DND-41 (cell line): Measurements from ENCODE around the gene SLC24A3.

Source experiments
- ATAC-seq: fragments of 200-7000 bp; cut with Tn5 transposase; 3 replicates; pipeline ENCODE4 v1.9.1; 2021; ENCODE audit warnings: low read depth; ENCODE audit not compliant: insufficient read depth
- DNase-seq: peaks from one replicate; pipeline ENCODE4 v3.0.0-alpha.2; 2020
- H2AFZ ChIP-seq: 2 replicates; pipeline ENCODE4 v1.6.0; 2012; ENCODE audit warnings: low read depth, low read length
- H3K27ac ChIP-seq: 2 replicates; pipeline ENCODE4 v1.5.1; 2012; ENCODE audit warnings: low read length, inconsistent platforms
- H3K27me3 ChIP-seq: fragments of 200-600 bp; sonication (generic); 2 replicates; pipeline ENCODE4 v1.6.0; 2012; ENCODE audit warnings: low read length, mild to moderate bottlenecking, inconsistent platforms; ENCODE audit not compliant: insufficient read depth, poor library complexity
- H3K36me3 ChIP-seq: 2 replicates; pipeline ENCODE4 v1.5.1; 2012; ENCODE audit warnings: low read length, inconsistent platforms; ENCODE audit not compliant: insufficient read depth
- H3K4me1 ChIP-seq: 2 replicates; pipeline ENCODE4 v1.5.1; 2012; ENCODE audit warnings: mild to moderate bottlenecking, low read length; ENCODE audit not compliant: insufficient read depth
- H3K4me2 ChIP-seq: 2 replicates; pipeline ENCODE4 v1.6.0; 2012; ENCODE audit warnings: mild to moderate bottlenecking, moderate library complexity, low read length, inconsistent platforms; ENCODE audit not compliant: insufficient read depth
- H3K4me3 ChIP-seq, 2 experiments: fragments of 200-600 bp in 1 of 2; shearing (Covaris generic) in 1 of 2; 2 replicates each; pipeline ENCODE4 v1.5.1; 2012 to 2016; ENCODE audit warnings: inconsistent platforms in 2 of 2, low read length in 2 of 2, mild to moderate bottlenecking in 2 of 2, low read depth in 1 of 2, moderate library complexity in 1 of 2
- H3K79me2 ChIP-seq: 2 replicates; pipeline ENCODE4 v1.6.0; 2012; ENCODE audit warnings: low read length, inconsistent platforms; ENCODE audit not compliant: insufficient read depth
- H3K9ac ChIP-seq: 2 replicates; pipeline ENCODE4 v1.6.0; 2012; ENCODE audit warnings: low read depth, mild to moderate bottlenecking, inconsistent platforms, low read length, moderate library complexity
- H3K9me3 ChIP-seq: 2 replicates; pipeline ENCODE4 v1.5.1; 2012; ENCODE audit warnings: low read length, moderate library complexity, mild to moderate bottlenecking, inconsistent platforms; ENCODE audit not compliant: insufficient read depth, severe bottlenecking
- H4K20me1 ChIP-seq: 2 replicates; pipeline ENCODE4 v1.6.0; 2012; ENCODE audit warnings: low read length; ENCODE audit not compliant: insufficient read depth
- EZH2 ChIP-seq: IDR thresholded peaks from 3 replicates; pipeline ENCODE4 v1.6.1; 2012; ENCODE audit warnings: borderline replicate concordance, low read depth, mild to moderate bottlenecking, moderate library complexity, low read length, inconsistent platforms; ENCODE audit not compliant: severe bottlenecking
- TF ChIP-seq, protein P1 (sequence below): IDR thresholded peaks from 2 replicates; pipeline ENCODE4 v1.5.1; 2012; ENCODE audit warnings: borderline replicate concordance, low read length, moderate library complexity, mild to moderate bottlenecking; ENCODE audit not compliant: poor library complexity, severe bottlenecking; ENCODE audit errors: extremely low read depth

Gene SLC24A3

DNA sequence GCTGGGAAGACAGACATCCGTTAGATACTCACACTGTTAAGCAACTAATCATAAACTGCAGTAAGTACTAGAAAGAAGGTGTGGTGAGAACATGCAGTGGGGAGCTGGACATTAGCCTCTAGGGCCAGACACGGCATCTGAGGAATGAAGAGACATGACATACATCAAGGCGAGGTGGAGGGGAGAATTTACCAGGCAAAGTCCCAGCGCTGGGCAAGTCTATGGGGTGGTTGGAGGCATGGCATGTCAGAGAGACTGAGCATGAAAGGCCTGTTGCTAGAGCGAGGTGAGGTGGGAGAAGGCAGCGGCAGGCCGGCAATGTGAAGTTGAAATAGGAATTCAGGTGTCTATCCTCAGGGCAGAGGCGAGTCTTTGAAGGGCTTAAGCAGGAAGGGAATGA, 31.8 kb downstream of the SLC24A3 start:
- Histone ChIP-seq H2AFZ (no peak overlapping the region), H3K79me2 (no peaks in the 10 kb centered on the region), H3K27ac (no peak overlapping the region), H3K4me1 (no peaks in the 10 kb centered on the region), H3K27me3 (no peaks in the 10 kb centered on the region), H3K4me3 (no peak overlapping the region), H3K4me2 (no peak overlapping the region), H4K20me1 (no peaks in the 10 kb centered on the region), H3K9ac (no peak overlapping the region), H3K9me3 (no peaks in the 10 kb centered on the region), H3K36me3 (no peaks in the 10 kb centered on the region)
- TF ChIP-seq, protein P1, sequence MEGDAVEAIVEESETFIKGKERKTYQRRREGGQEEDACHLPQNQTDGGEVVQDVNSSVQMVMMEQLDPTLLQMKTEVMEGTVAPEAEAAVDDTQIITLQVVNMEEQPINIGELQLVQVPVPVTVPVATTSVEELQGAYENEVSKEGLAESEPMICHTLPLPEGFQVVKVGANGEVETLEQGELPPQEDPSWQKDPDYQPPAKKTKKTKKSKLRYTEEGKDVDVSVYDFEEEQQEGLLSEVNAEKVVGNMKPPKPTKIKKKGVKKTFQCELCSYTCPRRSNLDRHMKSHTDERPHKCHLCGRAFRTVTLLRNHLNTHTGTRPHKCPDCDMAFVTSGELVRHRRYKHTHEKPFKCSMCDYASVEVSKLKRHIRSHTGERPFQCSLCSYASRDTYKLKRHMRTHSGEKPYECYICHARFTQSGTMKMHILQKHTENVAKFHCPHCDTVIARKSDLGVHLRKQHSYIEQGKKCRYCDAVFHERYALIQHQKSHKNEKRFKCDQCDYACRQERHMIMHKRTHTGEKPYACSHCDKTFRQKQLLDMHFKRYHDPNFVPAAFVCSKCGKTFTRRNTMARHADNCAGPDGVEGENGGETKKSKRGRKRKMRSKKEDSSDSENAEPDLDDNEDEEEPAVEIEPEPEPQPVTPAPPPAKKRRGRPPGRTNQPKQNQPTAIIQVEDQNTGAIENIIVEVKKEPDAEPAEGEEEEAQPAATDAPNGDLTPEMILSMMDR, result no peak
- no peak for TF ChIP-seq EZH2
- ATAC-seq, result no peak
- DNase-seq, result no peak

DNA sequence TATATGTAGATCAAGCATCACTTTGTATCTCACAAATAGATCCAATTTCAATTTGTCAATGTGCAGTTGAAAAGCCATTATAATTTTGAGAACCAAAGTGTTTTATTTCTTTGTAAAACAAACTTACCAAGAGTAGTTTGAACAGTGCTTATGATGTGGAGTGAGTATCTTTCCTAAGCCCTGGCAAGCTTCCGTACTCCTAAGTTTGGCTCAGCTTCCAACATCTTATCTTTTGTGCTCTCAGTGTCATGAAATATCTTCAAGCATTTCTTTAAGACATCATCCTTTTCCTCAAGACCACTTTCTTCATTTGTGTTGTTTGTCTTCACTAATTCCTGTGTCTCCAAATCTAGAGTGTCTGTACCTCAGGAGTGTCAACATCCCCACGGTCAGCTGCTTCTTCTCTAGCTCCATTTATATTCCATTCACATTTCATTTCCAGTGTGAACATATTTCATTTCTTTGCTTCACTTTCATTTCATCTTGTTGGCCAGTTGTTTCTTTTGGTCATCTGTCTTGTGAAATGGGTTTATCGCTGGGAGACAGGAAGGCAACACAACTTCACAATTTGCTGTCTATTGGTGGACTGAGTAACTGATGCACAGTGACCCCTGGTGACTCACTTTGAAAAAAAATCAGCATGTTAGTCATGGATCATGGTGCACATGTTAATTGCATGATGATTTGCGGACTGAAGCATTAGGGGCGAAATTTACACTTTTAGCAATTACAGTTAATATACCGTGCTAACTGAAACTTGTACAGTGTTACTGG, 36.9 kb downstream of the SLC24A3 start:
- TF ChIP-seq EZH2, result no peak
- TF ChIP-seq, protein P1, result no peak
- no peak for DNase-seq
- Histone ChIP-seq H3K27me3 (no peaks in the 10 kb centered on the region), H3K36me3 (no peaks in the 10 kb centered on the region), H3K9me3 (no peaks in the 10 kb centered on the region), H3K4me2 (no peak overlapping the region), H4K20me1 (no peaks in the 10 kb centered on the region), H3K4me1 (no peaks in the 10 kb centered on the region), H3K79me2 (no peaks in the 10 kb centered on the region), H3K4me3 (no peak overlapping the region), H3K9ac (no peak overlapping the region), H3K27ac (no peak overlapping the region), H2AFZ (no peak overlapping the region)
- no peak for ATAC-seq

DNA sequence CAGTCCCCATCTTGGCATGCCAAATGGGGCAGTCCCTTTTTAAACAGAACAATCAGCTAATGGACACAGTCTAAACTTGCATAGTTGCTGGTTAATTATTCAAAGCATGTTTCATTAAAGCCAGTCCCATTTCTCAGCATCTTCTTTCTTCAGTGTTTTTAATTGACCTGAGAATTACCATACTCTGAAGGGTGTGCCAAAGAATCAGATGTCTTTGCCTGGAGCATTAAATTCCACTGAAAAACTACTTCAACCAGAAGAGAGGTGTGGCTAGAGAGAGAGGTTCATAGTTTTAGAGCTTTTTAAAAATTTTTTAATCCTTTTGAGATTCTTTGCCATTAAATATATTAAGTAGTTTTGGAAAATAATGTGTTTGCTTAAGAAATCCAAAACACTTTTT, 37.9 kb downstream of the SLC24A3 start:
- Histone ChIP-seq H3K9ac (no peak overlapping the region), H3K79me2 (no peaks in the 10 kb centered on the region), H3K4me2 (no peak overlapping the region), H3K27ac (no peak overlapping the region), H2AFZ (no peak overlapping the region), H3K4me1 (no peaks in the 10 kb centered on the region), H4K20me1 (no peaks in the 10 kb centered on the region), H3K9me3 (no peaks in the 10 kb centered on the region), H3K27me3 (no peaks in the 10 kb centered on the region), H3K4me3 (no peak overlapping the region), H3K36me3 (no peaks in the 10 kb centered on the region)
- ATAC-seq (no peak), DNase-seq (no peak)
- no peak for TF ChIP-seq EZH2
- TF ChIP-seq, protein P1, result no peak
